Stimulated activated CD8-positive, alpha-beta memory T cell treated with anti-CD3 and anti-CD28 coated beads, Interleukin-15, amount 100 ng/mL, for 24 hours (primary cell): Measurements from ENCODE around the gene KRTAP22-1.

Experiments used
- DNase-seq: peaks from one replicate; pipeline ENCODE4 v3.0.0-alpha.2; 2020; ENCODE audit warnings: low read depth

The KRTAP22-1 gene

GRCh38 chr21:30625449-30626165 is 24.7 kb downstream of the KRTAP22-1 start:
- DNase-seq: no peak

DNA sequence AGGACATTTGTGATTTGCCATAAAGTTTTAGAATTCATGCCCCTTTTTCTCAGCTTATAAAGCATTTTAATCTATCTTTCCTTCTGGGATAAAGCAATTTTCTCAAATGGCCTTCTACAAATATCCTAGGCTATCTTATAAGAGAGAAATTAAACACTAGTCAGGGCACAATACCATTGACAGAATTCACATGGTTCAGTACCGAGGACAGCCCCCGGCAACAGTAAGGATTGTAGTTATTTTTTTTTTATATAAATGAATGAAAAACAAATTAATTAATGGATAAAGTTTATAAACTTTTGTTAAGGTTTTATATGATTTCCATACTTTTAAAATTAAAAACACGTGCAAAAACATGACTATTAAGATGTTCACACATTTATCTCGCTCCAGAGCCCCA is 27.2 kb downstream of the KRTAP22-1 start:
- DNase-seq: no peak

GRCh38 chr21:30629200-30629599 is 28.3 kb downstream of the KRTAP22-1 start:
- no peak for DNase-seq

DNA sequence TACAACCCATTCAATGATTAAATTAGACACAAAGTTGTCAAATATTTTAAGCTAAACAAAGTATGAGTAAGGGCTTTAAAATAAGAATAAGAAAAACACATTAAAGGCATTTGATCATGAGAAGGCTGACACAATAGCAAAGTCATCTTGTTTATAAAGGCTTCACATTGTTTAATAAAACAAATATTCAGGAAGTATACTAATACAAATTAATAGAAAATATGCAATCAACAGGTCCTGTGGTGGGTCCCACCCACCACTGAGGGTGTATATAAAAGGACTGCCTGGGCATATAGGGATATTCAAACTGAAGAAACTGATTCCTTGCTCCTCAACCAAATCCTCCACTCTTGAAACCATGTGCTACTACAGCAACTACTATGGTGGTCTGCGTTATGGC is 34.0 kb downstream of the KRTAP22-1 start, which contains the start of gene KRTAP20-2:
KRTAP20-2 (plus strand) TSS at position 301 of the 400 bp plus-strand sequence; CDS start at position 359, 58 bp downstream.
- DNase-seq: no peak

DNA sequence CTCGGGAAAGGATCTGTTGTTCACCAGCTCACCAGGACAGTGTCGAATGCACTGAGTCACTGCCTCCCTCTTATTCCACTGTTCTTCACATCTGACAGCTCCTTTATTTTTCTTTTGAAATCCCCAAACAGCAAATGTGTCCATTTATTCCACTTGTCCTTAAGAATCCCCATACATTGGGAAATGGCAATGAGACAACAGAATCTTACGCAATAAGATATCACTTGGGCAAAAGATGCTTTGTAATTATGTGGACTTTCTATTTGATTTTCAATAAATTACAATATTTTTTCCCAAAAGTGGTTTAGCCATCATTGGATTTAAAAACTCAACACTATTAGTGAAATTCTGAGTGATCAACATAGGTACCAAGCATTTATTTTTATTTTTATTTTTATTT is 37.8 kb downstream of the KRTAP22-1 start:
- no peak for DNase-seq

DNA sequence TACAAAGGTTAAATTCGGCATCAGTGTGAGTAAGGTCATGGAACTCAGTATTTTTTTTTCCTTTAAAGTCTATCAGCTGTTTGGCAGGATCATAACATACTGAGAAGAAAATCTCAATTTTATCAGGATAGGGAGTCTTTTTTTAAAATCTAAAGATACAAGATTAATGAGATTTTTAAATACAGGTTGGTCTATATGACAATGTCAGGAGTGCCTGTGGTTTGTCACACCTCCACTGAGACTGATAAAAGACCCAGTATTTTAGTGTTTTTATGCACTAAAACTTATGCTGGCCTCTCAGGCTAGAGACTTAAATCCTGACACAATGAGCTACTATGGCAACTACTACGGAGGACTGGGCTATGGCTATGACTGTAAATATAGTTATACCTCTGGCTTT is 41.7 kb downstream of the KRTAP22-1 start, which contains the start of gene KRTAP20-3:
KRTAP20-3 (plus strand) TSS at position 301 of the 400 bp plus-strand sequence.
- DNase-seq: no peak

- no peak for DNase-seq
Observed at GRCh38 chr21:30646904-30647414, 46.1 kb downstream of the KRTAP22-1 start.
